Measurements from ENCODE around the gene ZP1.
"Not testable (repeated sequence)": the region's sequence is repeated elsewhere in the genome, so short reads cannot be mapped to it uniquely, and the experiment has no call there.

ZP1 gene, protein sequence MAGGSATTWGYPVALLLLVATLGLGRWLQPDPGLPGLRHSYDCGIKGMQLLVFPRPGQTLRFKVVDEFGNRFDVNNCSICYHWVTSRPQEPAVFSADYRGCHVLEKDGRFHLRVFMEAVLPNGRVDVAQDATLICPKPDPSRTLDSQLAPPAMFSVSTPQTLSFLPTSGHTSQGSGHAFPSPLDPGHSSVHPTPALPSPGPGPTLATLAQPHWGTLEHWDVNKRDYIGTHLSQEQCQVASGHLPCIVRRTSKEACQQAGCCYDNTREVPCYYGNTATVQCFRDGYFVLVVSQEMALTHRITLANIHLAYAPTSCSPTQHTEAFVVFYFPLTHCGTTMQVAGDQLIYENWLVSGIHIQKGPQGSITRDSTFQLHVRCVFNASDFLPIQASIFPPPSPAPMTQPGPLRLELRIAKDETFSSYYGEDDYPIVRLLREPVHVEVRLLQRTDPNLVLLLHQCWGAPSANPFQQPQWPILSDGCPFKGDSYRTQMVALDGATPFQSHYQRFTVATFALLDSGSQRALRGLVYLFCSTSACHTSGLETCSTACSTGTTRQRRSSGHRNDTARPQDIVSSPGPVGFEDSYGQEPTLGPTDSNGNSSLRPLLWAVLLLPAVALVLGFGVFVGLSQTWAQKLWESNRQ

GRCh38 chr11:60866911-60867870, at the start of gene ZP1:
Gene ZP1, plus strand, starts transcription at chr11:60867542. Its CDS starts 20 bp downstream, at chr11:60867562.
- DNase-seq = no peak

DNA sequence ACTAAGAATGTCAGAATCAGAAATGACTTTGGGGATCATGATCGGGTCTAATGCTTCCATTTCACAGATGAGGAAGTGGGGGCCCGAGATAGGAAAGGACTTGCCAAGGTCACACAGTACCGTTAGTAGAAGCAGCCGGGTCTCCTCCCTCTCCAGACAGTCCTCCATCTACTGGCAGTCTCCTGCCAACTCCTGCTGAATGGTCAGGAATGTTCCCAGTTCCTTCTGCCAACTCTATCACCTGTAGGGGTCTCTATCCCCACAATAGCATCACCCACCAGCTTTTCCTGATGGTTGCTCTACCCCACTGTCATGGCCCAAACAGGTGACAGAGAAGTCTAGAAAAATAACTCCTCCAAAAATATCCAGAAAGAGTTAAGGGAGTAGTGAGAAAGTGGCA, 49.3 kb upstream of the ZP1 start:
- DNase-seq = no peak

GRCh38 chr11:60821827-60822599, 45.3 kb upstream of the ZP1 start:
- DNase-seq = no peak

GRCh38 chr11:60823745-60824306, 43.5 kb upstream of the ZP1 start:
- DNase-seq = not testable (repeated sequence)

GRCh38 chr11:60825118-60825517, 42.2 kb upstream of the ZP1 start:
- DNase-seq = no peak

- no peak for DNase-seq
Observed at GRCh38 chr11:60825790-60826189, 41.6 kb upstream of the ZP1 start.

DNA sequence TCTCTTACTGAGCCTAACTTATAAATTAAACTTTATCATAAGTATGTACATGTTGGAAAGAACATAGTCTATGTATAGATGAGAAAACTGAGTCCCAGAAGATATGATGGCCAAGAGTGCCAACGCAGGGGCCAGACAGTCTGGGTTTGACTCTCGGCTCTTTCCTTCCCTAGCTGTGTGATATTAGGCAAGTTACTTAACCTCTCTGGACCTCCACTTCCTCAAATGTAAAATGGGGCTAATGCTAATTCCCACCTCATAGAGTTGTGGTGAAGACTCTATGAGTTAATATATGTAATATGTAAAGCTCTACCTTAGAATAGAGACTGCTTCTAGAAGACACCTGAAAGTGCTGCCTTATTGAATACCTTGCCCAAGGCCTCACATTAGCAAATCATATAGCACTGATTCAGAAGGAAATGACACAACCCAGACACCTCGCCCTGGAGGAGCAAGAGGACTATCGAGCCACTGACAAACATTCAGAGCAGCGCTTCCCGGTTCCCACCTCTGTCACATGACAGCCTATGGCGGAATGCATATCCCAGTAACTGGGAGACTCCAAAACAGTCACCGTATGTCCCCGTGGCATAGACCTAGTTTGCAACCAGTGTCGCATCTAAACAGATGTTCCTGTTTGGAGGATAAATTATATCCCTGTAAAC, 36.7 kb upstream of the ZP1 start:
- DNase-seq = no peak

DNA sequence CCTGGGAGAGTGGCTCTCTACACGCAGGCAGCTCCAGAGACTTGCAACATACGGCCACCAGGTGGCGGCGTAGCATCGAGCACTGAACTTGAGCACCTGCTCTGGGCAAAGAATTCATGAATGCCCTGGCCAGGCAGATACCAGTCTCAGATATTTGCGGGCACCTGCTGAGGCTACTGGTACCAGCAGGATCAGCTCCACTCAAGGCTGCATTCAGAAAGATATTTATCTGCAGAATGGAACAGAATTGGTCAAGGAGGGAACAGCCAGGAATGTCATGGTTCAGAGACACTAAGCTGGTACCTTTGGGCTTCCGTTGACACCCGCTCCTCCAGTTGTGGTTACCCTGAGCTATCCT, 36.2 kb upstream of the ZP1 start:
- DNase-seq = peak; percentile 81

DNA sequence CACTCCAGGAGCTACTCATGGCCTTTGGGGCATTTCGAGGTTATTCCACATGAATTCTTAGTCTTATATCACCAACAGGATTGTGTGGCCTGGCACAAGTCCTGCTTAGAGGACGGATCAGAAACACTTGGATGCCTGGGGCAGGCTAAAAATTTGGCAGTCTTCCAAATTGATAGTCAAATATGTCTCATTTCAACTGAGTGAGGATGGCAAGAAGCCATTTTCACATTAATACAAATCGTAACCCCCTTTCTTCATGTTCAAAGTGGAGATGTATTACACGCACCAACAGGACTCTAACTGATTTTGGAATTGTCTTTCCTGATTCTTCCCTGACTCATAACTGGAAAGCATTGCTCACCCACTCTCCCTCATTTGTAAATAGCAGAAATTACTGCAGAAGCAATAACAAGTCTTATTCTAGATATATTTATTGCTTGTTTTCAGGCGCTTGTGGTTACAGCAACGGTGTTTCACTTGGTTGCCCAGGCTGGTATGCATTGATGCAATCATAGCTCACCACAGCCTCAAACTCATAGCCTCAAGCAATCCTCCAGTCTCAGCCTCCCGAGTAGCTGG, 35.8 kb upstream of the ZP1 start:
- DNase-seq = no peak

- no peak for DNase-seq
Observed at GRCh38 chr11:60834742-60835533, 32.4 kb upstream of the ZP1 start.

DNA sequence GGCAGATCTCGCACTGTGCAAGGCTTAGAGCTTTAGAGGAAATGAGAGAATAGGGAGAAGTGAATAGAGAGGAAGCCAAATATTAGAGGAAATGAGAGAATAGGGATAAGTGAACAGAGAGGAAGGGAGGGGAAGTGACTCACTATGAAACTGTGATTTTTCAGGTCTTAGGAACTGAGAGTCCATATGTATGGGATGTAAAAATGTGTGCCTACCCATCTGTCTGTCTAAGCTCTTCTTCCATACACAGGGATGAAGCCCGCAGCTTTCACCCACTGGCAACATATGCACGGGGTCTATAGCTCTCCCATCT, 31.9 kb upstream of the ZP1 start:
- DNase-seq = no peak

DNA sequence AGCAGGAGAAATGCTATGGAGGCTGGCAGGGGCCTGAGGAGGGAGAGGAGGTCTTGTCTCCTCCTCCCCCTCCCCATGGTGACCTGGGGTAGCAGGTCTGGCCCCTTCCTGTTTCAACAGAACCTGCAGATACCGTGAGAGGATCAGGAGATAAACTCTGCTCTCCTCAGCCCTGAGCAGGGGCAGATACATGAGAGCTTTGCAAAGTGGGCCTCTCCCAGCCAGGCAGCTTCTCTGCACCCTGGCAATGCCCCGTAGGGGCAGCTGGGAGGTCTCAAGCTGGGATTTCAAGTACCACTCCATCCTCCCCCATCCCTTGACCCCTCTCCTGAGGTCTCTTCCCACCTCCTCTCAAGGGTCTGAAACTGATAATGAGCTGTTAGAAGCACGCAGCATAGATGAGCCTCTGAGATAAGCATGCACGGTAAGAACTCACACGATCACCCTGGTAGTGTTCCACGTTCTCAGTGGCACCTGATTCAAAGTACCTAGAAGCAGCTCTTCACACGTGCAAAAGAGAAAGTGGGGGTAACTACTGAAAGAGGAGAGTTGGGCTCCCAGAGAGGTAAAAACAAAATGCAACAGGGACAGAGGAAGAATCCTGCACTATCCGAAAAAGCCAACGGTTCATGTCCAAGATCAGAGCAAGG, 30.4 kb upstream of the ZP1 start:
- no peak for DNase-seq

- no peak for DNase-seq
Observed at GRCh38 chr11:60838132-60838531, 29.2 kb upstream of the ZP1 start.

DNA sequence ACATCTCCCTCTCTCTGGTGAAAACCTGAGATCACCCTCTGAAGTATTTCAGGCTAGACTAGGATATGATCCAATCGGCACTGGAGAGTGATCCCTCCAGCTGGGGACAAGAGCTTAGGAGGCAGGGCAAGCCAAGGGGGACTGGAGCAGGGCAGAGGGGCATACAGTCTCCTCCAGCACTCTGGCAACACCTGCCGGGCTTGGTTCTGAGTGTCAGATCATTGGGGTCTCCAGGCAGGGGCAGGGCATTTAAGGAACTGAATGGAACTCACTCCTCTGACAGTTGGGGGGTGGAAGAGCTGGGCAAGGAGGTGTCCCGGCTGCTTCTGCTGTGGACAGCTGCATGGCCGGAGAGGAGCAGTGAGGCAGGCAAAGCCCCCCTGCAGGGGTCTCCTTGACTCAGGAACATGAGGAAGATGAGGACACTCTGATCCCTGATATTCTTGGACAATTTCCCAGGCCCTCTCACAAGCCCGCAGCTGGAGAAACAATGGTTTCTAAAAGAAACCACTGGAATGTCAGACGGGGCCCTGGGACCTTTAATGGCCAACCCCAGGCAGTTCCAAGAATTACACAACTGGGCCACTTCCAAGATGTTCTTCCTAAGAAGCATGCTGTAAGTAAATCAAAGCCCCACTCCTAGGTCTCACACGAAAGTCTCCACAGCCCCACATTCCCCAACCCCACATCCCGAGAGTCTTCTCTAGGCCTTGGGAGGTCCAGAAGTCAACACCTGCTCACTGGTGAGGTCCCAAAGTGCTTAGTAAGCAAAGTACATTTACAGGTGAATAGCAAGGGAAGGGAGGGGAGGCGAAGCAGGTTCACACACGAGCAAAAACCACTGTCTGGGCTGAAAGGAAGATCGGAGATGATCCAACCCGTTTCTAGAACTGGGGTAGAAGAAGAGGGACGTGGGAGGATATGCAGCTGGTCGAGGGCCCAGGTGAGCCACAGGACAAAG, 26.6 kb upstream of the ZP1 start:
- no peak for DNase-seq

GRCh38 chr11:60841797-60842667, 25.3 kb upstream of the ZP1 start, which contains the start of gene CCDC86:
Gene CCDC86, plus strand, starts transcription at chr11:60842113. Its CDS starts 12 bp downstream, at chr11:60842125.
- DNase-seq = peak; percentile 100

GRCh38 chr11:60842668-60843600, 24.4 kb upstream of the ZP1 start:
- DNase-seq = no peak
